Natural killer cell (primary cell): ENCODE results near the gene CAPN7. TPM values are rescaled to one million over a fixed set of nuclear protein-coding genes. Genes with fewer than 3 reads are reported as not detected.

Experiments used
- ATAC-seq, 3 donors: fragments of 150-1000 bp in 2 of 3; fragments of 200-7000 bp in 1 of 3; cut with Tn5 transposase; 1 replicate in 1 of 3; 2 replicates in 2 of 3; pipeline ENCODE4 v1.10.0; 2021; ENCODE audit warnings: mild to moderate bottlenecking in 2 of 3, moderate library complexity in 2 of 3
- DNase-seq, 2 donors: peaks; one replicate each; pipeline versions ENCODE4 v3.0.0 to v3.0.0-alpha.2; 2013 to 2021; ENCODE audit warnings: mixed read lengths in 1 of 2
- H3K27ac ChIP-seq: one replicate; pipeline ENCODE4 v1.5.1; 2013; ENCODE audit warnings: mild to moderate bottlenecking, low read length
- H3K27me3 ChIP-seq: one replicate; pipeline ENCODE4 v1.6.1; 2013; ENCODE audit warnings: low read length; ENCODE audit not compliant: control insufficient read depth, insufficient read depth
- H3K36me3 ChIP-seq: one replicate; pipeline ENCODE4 v1.6.1; 2013; ENCODE audit warnings: low read length; ENCODE audit not compliant: control insufficient read depth, insufficient read depth
- H3K4me1 ChIP-seq: one replicate; pipeline ENCODE4 v1.6.1; 2013; ENCODE audit warnings: low read length; ENCODE audit not compliant: control insufficient read depth, insufficient read depth
- H3K4me3 ChIP-seq: one replicate; pipeline ENCODE4 v1.5.1; 2013; ENCODE audit warnings: low read length
- H3K9me3 ChIP-seq: one replicate; pipeline ENCODE4 v1.6.1; 2013; ENCODE audit warnings: low read length; ENCODE audit not compliant: control insufficient read depth, insufficient read depth
- H3K27ac Mint-ChIP-seq, 2 donors: one replicate each; pipeline ENCODE4 v1.8.0; 2022; ENCODE audit warnings: mild to moderate bottlenecking in 2 of 2, mixed read lengths in 2 of 2, moderate library complexity in 1 of 2
- H3K27me3 Mint-ChIP-seq, 2 donors: one replicate each; pipeline ENCODE4 v1.8.0; 2022; ENCODE audit warnings: low read depth in 2 of 2, mixed read lengths in 2 of 2
- H3K36me3 Mint-ChIP-seq: one replicate; pipeline ENCODE4 v1.8.0; 2022; ENCODE audit warnings: mixed read lengths
- H3K4me1 Mint-ChIP-seq, 2 donors: one replicate each; pipeline ENCODE4 v1.8.0; 2022; ENCODE audit warnings: mixed read lengths in 2 of 2
- H3K4me3 Mint-ChIP-seq: one replicate; pipeline ENCODE4 v1.8.0; 2022; ENCODE audit warnings: mild to moderate bottlenecking, moderate library complexity, mixed read lengths
- H3K9me3 Mint-ChIP-seq, 2 donors: one replicate each; pipeline ENCODE4 v1.8.0; 2022; ENCODE audit warnings: mixed read lengths in 2 of 2
- CTCF ChIP-seq: fragments of 200-600 bp; IDR thresholded peaks from one replicate; pipeline ENCODE4 v1.8.0; 2022; ENCODE audit warnings: antibody characterized with exemption
- WGBS: methylation state at CpG from one replicate; pipeline ENCODE4 v1.1.7; 2013; ENCODE audit warnings: missing lambda C conversion rate; ENCODE audit not compliant: insufficient coverage; 5-methylcytosine and 5-hydroxymethylcytosine counted together
- intact Hi-C: fragments of 100-400 bp; cut with micrococcal nuclease; formaldehyde crosslinking; loops from one replicate; pipeline ENCODE4 v1.14.2; 2022
- total RNA-seq, 4 donors: library from RNA; stranded (reverse); fragments of 120-200 nt in 1 of 4; gene quantifications; one replicate each; pipeline versions ENCODE4 v1.2.3 to v1.2.4, GENCODE V29; 2013 to 2022

Gene CAPN7
- total RNA-seq, 3 donors from 2014 or later (not counting 1 experiment from before 2014, with no cell fraction given) = 35.3 to 59.9 (median 52.8) TPM

GRCh38 chr3:15220056-15220455 lies 14.0 kb downstream of the CAPN7 start:
- WGBS = 95% methylated on average over 8 of the region's 8 CpGs
- H3K27ac Mint-ChIP-seq = no peak overlapping the region
- no peak for ATAC-seq

GRCh38 chr3:15220661-15221060 lies 14.6 kb downstream of the CAPN7 start:
- TF ChIP-seq CTCF = no peak
- no peaks in the 10 kb centered on the region for H3K36me3 Mint-ChIP-seq
- no peak overlapping the region for H3K27ac ChIP-seq
- H3K36me3 ChIP-seq = peaks cover 78% of the 10 kb centered on the region
- H3K27ac Mint-ChIP-seq = no peak overlapping the region
- H3K9me3 ChIP-seq = no peaks in the 10 kb centered on the region
- whole genome bisulfite sequencing = 94% methylated on average over 2 of the region's 2 CpGs
- peaks cover 0 to 5% of the 10 kb centered on the region in 2 donors for H3K4me1 Mint-ChIP-seq
- intact Hi-C loops = no loop called here
- H3K9me3 Mint-ChIP-seq = no peaks in the 10 kb centered on the region
- H3K4me3 ChIP-seq = no peak overlapping the region
- H3K27me3 ChIP-seq = no peaks in the 10 kb centered on the region
- H3K4me1 ChIP-seq = no peaks in the 10 kb centered on the region
- H3K4me3 Mint-ChIP-seq = no peak overlapping the region
- DNase-seq (no peak), ATAC-seq (no peak)
- H3K27me3 Mint-ChIP-seq = no peaks in the 10 kb centered on the region

More at GRCh38 chr3:15220056-15220455, 14.0 kb downstream of the CAPN7 start:
- intact Hi-C loops = no loop called here
- Histone ChIP-seq H3K9me3 (no peaks in the 10 kb centered on the region), H3K4me1 (no peaks in the 10 kb centered on the region), H3K27me3 (no peaks in the 10 kb centered on the region), H3K36me3 (peaks cover 77% of the 10 kb centered on the region), H3K27ac (no peak overlapping the region), H3K4me3 (no peak overlapping the region)
- H3K9me3 Mint-ChIP-seq = no peaks in the 10 kb centered on the region
- no peak overlapping the region for H3K4me3 Mint-ChIP-seq
- H3K36me3 Mint-ChIP-seq = no peaks in the 10 kb centered on the region
- no peak for TF ChIP-seq CTCF
- H3K27me3 Mint-ChIP-seq = no peaks in the 10 kb centered on the region
- H3K4me1 Mint-ChIP-seq = peaks cover 0 to 5% of the 10 kb centered on the region in 2 donors
- no peak for DNase-seq

GRCh38 chr3:15221574-15222217 lies 15.7 kb downstream of the CAPN7 start:
- Mint-ChIP-seq H3K4me1 (peaks cover 0 to 5% of the 10 kb centered on the region in 2 donors), H3K9me3 (no peaks in the 10 kb centered on the region), H3K27ac (no peak overlapping the region), H3K4me3 (no peak overlapping the region), H3K36me3 (no peaks in the 10 kb centered on the region), H3K27me3 (no peaks in the 10 kb centered on the region)
- H3K4me1 ChIP-seq = no peaks in the 10 kb centered on the region
- H3K9me3 ChIP-seq = no peaks in the 10 kb centered on the region
- WGBS = 98% methylated on average over 5 of the region's 11 CpGs
- no peak overlapping the region for H3K27ac ChIP-seq
- peaks cover 81% of the 10 kb centered on the region for H3K36me3 ChIP-seq
- ATAC-seq = no peak
- intact Hi-C loops = no loop called here
- no peak overlapping the region for H3K4me3 ChIP-seq
- no peak for TF ChIP-seq CTCF
- H3K27me3 ChIP-seq = no peaks in the 10 kb centered on the region
- DNase-seq = no peak
